D721Med (cell line): ENCODE results near the gene PALM.

Source experiments
- DNase-seq: peaks from one replicate; pipeline ENCODE4 v3.0.0; 2011; ENCODE audit warnings: low spot score; ENCODE audit not compliant: insufficient read length
- FAIRE-seq: peaks from 2 replicates; lab custom pipeline; 2011; peaks lifted over from hg19 to GRCh38; lab: Jason Lieb, UNC
- TF ChIP-seq, protein P1 (sequence below): IDR thresholded peaks from 2 replicates; pipeline ENCODE4 v1.5.1; 2012; ENCODE audit warnings: mild to moderate bottlenecking, control low read depth; ENCODE audit not compliant: insufficient read depth; ENCODE audit errors: missing control alignments

The PALM gene

DNA sequence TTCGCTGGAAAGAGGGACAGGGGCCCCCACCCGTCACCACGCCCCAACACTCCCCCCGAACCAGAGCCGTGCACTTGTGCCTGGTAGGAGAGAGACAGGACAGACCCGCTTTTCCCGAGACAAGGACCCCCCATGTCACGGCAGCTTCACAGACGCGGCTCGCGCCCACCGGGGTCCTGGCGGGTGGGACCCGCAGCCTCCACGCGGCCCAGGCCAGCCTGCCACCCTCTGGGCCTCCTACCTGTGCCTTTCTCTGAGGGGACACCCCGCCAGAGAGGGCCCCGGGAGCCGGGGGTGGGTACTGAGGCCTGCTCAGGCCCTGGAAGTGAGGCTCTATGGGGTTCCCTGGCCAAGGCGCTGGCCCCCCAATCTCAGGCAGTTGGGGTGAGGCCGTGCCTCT, 38.2 kb downstream of the PALM start:
- DNase-seq = no peak
- no peak for FAIRE-seq

DNA sequence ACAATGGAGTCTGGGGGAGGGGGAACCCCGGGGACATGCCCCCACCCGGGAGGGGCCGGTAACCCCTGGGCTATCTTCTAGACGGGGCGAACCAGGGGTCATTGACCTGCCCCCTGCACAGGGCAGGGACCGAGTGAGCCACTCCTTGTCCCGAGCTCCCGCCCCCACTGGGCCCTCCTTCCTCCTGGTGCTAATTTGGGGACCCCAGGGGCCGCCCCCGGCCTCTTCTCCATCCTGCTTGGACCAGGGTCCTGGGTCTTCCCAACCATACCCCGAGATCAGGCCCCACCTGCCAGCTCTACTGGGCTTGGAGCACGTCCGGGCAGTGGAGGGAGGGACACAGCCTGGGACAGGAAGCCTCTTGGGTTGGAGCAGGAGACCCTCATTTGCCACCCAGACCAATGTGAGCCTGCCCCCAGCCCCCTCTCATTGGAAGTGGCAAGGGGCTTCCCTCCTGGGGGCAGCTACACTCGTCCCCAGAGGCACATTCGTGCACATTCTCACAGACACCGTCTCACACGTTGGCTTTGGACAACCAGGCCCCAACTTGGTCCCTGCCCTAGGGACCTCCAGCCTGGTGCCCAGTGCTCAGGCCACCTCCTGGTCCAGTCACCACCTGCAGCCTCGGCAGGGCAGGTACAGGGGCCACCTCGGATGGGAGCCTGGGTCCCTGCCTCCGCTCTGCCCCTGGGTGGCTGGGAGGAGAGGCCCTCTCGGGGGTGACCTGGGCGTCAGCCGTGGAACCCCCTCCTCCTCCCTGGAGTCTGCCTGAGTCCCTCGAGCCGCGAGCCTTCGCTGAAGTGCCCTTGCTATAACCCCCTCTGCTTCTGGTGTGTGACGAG, 38.9 kb downstream of the PALM start:
- no peak for DNase-seq
- FAIRE-seq = no peak
- TF ChIP-seq, protein P1, sequence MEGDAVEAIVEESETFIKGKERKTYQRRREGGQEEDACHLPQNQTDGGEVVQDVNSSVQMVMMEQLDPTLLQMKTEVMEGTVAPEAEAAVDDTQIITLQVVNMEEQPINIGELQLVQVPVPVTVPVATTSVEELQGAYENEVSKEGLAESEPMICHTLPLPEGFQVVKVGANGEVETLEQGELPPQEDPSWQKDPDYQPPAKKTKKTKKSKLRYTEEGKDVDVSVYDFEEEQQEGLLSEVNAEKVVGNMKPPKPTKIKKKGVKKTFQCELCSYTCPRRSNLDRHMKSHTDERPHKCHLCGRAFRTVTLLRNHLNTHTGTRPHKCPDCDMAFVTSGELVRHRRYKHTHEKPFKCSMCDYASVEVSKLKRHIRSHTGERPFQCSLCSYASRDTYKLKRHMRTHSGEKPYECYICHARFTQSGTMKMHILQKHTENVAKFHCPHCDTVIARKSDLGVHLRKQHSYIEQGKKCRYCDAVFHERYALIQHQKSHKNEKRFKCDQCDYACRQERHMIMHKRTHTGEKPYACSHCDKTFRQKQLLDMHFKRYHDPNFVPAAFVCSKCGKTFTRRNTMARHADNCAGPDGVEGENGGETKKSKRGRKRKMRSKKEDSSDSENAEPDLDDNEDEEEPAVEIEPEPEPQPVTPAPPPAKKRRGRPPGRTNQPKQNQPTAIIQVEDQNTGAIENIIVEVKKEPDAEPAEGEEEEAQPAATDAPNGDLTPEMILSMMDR = no peak

More for the DNA sequence above, 38.2 kb downstream of the PALM start:
- TF ChIP-seq, protein P1 = no peak

DNA sequence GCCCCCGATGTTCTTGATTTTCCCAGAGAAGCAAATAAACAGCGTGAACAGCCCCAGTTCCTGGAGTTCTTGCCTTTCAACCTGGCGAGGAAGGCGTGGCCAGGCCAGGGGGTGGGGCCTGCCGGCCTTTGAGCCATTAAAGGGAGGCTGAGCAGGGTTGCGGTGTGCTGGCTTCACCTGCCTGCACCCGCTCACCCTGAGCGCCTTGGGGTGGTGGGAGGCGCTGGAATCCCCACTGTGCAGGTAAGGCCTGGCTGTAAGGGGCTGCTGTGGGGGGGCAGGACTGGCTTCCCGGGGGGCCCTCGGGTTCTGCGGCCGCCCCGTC, 39.5 kb downstream of the PALM start:
- TF ChIP-seq, protein P1 = no peak
- DNase-seq = no peak
- no peak for FAIRE-seq

DNA sequence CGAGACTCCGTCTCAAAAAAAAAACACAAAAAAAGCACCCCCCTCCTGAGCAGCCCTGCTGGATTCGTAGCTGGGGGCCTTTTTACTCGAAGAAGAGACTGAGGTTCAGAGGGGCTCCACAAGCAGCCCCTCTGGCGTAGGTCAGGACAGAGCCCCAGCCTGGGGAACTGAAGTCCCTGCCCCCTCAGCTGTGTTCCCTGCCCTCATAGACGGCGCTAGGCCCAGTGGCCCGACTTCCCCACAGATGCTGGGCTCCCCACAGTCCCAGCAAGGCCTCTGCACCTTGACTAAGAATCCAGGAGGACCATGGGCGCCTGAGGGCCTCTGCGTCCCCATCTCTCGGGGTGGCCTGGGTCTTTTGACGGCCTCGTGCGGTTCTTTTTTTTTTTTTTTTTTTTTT, 41.1 kb downstream of the PALM start:
- DNase-seq = no peak
- TF ChIP-seq, protein P1 = no peak
- FAIRE-seq = no peak

DNA sequence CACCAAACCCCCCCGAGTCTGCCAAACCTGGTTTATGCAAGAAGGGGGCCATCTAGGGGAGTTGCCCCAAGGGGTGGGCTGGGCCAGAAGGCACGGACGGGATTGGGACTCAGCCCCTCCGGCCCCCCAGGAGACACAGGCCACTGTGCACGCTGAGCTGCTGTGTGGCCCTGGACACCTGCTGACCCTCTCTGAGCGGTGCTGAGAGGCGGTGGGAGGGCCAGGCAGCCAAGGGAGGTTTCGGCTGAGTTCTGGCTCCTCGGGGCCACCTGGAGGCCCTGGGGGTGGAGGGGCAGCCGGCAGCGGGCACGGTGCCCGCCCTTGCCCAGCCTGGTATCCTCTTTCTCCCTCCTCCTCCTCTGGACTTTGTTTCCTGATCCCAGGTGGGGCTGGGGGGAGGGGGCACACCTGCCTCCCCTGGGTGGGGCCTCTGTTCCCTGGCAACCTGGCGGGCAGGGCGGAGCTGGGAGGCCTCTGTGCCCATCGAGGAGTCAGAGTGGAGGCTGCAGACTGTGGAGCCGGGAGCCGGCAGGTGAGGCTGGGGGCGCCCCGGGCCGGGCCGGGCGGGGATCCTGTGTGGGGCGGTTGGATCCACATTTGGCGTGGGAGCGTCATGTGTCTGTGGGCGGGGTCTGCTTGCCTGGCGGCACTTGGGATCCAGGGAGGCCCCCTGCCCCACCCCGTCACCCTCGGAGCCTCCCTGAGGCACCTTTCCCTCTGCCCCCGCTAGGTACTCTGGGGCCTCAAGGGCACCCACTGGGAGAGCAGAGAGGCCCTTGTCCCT, 42.1 kb downstream of the PALM start, which contains the start of gene MISP:
Gene MISP, plus strand, starts transcription at position 473 of the 784 bp plus-strand sequence. CDS start 5,835 bp downstream, outside the sequence.
- no peak for DNase-seq
- TF ChIP-seq, protein P1 = no peak
- no peak for FAIRE-seq

DNA sequence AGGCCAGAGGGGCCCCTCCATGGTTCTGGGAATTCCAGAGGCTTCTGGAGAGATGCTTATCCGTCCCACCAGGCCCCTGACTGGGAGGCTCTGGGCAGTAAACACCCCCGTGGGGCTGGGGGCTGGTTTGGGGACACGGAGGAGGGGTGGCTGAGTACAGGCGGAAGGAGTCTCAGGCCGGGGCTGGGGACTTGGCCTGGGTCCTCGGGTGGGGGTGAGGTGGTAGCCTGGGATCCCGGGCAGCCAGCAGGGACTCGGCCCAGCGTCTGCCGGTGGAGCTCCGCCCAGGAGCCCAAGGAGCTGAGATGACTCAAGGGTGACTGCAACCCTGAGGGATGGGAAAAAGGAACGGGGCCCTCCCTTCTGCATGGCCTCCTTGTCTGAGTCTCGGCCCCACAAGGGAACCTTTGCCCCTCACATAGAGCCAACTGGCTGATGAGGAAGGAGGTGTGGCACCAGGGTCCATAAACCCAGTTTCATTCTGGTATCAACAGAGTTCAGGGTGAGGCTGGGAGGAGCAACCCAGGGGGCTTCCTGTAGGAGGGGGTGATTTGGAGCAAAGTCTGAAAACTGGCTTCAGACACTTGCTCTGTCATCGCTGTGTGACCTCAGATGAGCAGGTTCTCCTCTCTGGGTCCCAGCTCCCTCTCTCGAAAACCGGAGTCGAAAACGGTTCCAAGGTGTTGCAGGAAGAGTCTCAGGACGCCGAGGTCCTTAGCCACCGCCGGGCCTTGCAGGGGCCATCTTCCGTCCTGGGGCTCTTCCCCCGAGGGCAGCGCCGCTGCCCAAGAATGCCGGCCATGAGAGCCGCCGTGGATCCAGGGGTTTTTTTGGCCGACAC, 43.0 kb downstream of the PALM start:
- TF ChIP-seq, protein P1 = no peak
- DNase-seq = no peak
- no peak for FAIRE-seq
